ENCODE results near the gene MAU2.
A peak's percentile ranks its signal among the peaks of the same experiment; 100 is the strongest.
"Not testable (repeated sequence)": the region's sequence is repeated elsewhere in the genome, so short reads cannot be mapped to it uniquely, and the experiment has no call there.

Gene MAU2

DNA sequence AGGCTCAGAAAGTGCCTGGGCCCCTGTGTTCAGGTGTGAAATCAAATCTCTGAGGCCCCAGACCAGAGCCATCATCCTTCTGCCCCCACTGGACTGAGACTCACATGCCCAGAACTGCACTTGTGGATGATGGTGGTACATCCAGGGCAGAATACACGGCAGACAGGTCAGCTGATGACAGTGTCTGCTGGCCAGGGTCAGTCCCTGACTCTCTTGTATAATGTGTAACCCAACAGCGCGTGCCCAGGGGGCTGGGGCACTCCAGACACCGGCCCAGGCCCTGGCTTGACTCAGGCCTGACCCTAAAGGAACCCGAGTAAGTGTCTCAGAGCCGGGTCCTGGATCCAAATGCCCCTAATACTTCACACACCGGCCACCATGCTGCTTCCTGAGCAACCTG, 47.5 kb downstream of the MAU2 start:
- FAIRE-seq (no peak), DNase-seq (ENCODE audit: insufficient read length, low spot score) (no peak)
- TF ChIP-seq PAX5 (IDR thresholded peaks at IDR 0.05; ENCODE audit: insufficient read depth, low read length, severe bottlenecking): no peak
- no peak for TF ChIP-seq POLR2A (IDR thresholded peaks at IDR 0.05; ENCODE audit: low read depth, low read length)
- TF ChIP-seq SPI1 (IDR thresholded peaks at IDR 0.05; ENCODE audit: low read depth, low read length): no peak
- TF ChIP-seq POU2F2 (IDR thresholded peaks at IDR 0.05; ENCODE audit: low read depth, low read length): no peak

DNA sequence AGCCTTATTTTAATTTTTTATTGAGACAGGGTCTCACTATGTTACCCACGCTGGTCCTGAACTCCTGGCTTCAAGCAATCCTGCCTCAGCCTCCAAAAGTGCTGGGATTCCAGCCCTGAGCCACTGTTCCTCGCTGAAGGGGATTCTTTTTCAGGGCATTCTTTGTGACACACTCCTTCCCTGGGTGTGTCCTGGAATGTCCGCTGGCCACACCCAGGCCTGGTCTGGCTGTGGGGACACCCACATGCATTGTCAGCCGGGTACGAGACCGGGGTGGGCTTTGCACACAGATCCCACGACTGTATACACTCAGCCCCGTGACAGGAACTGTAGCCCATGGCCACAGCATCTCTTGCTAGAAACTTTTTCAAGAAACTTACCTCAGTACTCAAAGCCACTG, 50.4 kb downstream of the MAU2 start:
- TF ChIP-seq SPI1 (IDR thresholded peaks at IDR 0.05; ENCODE audit: low read depth, low read length) (no peak), POLR2A (IDR thresholded peaks at IDR 0.05; ENCODE audit: low read depth, low read length) (no peak), POU2F2 (IDR thresholded peaks at IDR 0.05; ENCODE audit: low read depth, low read length) (no peak), POLR2AphosphoS5 (IDR thresholded peaks at IDR 0.05; ENCODE audit: low read depth, low read length) (no peak), PAX5 (IDR thresholded peaks at IDR 0.05; ENCODE audit: insufficient read depth, low read length, severe bottlenecking) (no peak), TAF1 (IDR thresholded peaks at IDR 0.05; ENCODE audit: low read depth, low read length) (no peak)
- FAIRE-seq: no peak
- no peak for DNase-seq (ENCODE audit: insufficient read length, low spot score)

DNA sequence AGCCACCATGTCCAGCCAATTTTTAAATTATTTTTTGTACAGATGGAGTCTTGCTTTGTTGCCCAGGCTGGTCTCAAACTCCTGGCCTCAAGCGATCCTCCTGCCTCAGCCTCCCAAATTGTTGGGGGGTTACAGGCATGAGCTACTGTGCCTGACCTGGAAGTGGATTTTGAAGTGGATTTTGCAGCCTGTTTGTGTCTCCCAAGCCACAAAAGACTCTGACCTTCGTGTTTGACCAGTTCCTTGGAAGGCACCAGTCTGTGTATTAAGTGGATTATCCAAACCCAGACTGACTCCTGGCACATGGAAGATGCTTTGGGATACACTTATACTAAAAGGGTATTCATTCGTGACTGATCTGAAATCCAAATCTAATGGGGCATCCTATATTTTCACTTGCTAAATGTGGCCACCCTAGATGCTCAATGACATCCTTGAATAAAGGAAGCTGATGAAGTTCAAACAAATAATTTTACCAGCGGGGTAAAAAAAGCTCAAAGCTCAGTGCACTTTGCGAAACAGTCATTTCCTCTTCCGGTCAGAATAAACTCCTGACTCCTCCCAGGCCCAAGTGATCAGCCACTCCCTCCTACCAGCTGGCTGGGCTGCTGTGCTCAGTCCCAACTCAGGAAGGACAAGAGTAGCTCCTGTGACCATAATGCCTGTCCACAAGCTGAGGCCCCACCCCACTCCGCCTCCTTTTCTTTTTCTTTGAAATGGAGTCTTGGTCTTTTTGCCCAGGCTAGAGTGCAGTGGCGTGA, 52.2 kb downstream of the MAU2 start:
- DNase-seq (ENCODE audit: insufficient read length, low spot score): no peak
- peak; percentile 91 for FAIRE-seq
- TF ChIP-seq POLR2AphosphoS5 (IDR thresholded peaks at IDR 0.05; ENCODE audit: low read depth, low read length) (0 out of 2 replicates have a peak, but pooled peaks have one; percentile 38), SPI1 (IDR thresholded peaks at IDR 0.05; ENCODE audit: low read depth, low read length) (peak; percentile 45; the same call in 1 of the 2 replicates), POLR2A (IDR thresholded peaks at IDR 0.05; ENCODE audit: low read depth, low read length) (peak; percentile 55; the same call in 1 of the 2 replicates), PAX5 (IDR thresholded peaks at IDR 0.05; ENCODE audit: insufficient read depth, low read length, severe bottlenecking) (no peak), TAF1 (IDR thresholded peaks at IDR 0.05; ENCODE audit: low read depth, low read length) (peak; percentile 31; the same call in 1 of the 2 replicates)

- FAIRE-seq (no peak), DNase-seq (ENCODE audit: insufficient read length, low spot score) (no peak)
- TF ChIP-seq PAX5 (IDR thresholded peaks at IDR 0.05; ENCODE audit: insufficient read depth, low read length, severe bottlenecking) (no peak), POLR2A (IDR thresholded peaks at IDR 0.05; ENCODE audit: low read depth, low read length) (no peak), POU2F2 (IDR thresholded peaks at IDR 0.05; ENCODE audit: low read depth, low read length) (no peak), POLR2AphosphoS5 (IDR thresholded peaks at IDR 0.05; ENCODE audit: low read depth, low read length) (no peak), TAF1 (IDR thresholded peaks at IDR 0.05; ENCODE audit: low read depth, low read length) (no peak), SPI1 (IDR thresholded peaks at IDR 0.05; ENCODE audit: low read depth, low read length) (no peak)
Observed at GRCh38 chr19:19379527-19379926, 58.9 kb downstream of the MAU2 start.

DNA sequence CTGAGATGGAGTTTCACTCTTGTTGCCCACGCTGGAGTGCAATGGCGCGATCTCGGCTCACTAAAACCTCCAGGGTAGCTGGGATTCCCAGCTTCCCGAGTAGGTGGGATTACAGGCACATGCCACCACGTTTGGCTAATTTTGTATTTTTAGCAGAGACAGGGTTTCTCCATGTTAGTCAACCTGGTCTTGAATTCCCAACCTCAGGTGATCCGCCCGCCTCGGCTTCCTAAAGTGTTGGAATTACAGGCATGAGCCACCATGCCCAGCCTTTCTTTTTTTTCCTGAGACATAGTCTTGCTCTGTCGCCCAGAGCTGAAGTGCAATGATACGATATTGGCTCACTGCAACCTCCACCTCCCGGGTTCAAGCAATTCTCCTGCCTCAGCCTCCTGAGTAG, 59.7 kb downstream of the MAU2 start:
- DNase-seq (ENCODE audit: insufficient read length, low spot score); FAIRE-seq: not testable (repeated sequence)

- FAIRE-seq (no peak), DNase-seq (ENCODE audit: insufficient read length, low spot score) (no peak)
- TF ChIP-seq PAX5 (IDR thresholded peaks at IDR 0.05; ENCODE audit: insufficient read depth, low read length, severe bottlenecking) (no peak), POU2F2 (IDR thresholded peaks at IDR 0.05; ENCODE audit: low read depth, low read length) (no peak), POLR2AphosphoS5 (IDR thresholded peaks at IDR 0.05; ENCODE audit: low read depth, low read length) (no peak), SPI1 (IDR thresholded peaks at IDR 0.05; ENCODE audit: low read depth, low read length) (no peak), POLR2A (IDR thresholded peaks at IDR 0.05; ENCODE audit: low read depth, low read length) (no peak)
Observed at GRCh38 chr19:19381007-19381926, 60.6 kb downstream of the MAU2 start.

- no peak for TF ChIP-seq SPI1 (IDR thresholded peaks at IDR 0.05; ENCODE audit: low read depth, low read length)
- TF ChIP-seq POU2F2 (IDR thresholded peaks at IDR 0.05; ENCODE audit: low read depth, low read length): no peak
- no peak for TF ChIP-seq TAF1 (IDR thresholded peaks at IDR 0.05; ENCODE audit: low read depth, low read length)
- TF ChIP-seq POLR2AphosphoS5 (IDR thresholded peaks at IDR 0.05; ENCODE audit: low read depth, low read length): no peak
- no peak for TF ChIP-seq POLR2A (IDR thresholded peaks at IDR 0.05; ENCODE audit: low read depth, low read length)
- no peak for TF ChIP-seq PAX5 (IDR thresholded peaks at IDR 0.05; ENCODE audit: insufficient read depth, low read length, severe bottlenecking)
- FAIRE-seq (no peak), DNase-seq (ENCODE audit: insufficient read length, low spot score) (no peak)
Observed at GRCh38 chr19:19382118-19382517, 61.5 kb downstream of the MAU2 start.

- no peak for TF ChIP-seq TAF1 (IDR thresholded peaks at IDR 0.05; ENCODE audit: low read depth, low read length)
- TF ChIP-seq SPI1 (IDR thresholded peaks at IDR 0.05; ENCODE audit: low read depth, low read length): no peak
- no peak for TF ChIP-seq POLR2A (IDR thresholded peaks at IDR 0.05; ENCODE audit: low read depth, low read length)
- no peak for TF ChIP-seq POU2F2 (IDR thresholded peaks at IDR 0.05; ENCODE audit: low read depth, low read length)
- no peak for TF ChIP-seq POLR2AphosphoS5 (IDR thresholded peaks at IDR 0.05; ENCODE audit: low read depth, low read length)
- no peak for TF ChIP-seq PAX5 (IDR thresholded peaks at IDR 0.05; ENCODE audit: insufficient read depth, low read length, severe bottlenecking)
- FAIRE-seq (no peak), DNase-seq (ENCODE audit: insufficient read length, low spot score) (no peak)
Observed at GRCh38 chr19:19384486-19384885, 63.9 kb downstream of the MAU2 start.

DNA sequence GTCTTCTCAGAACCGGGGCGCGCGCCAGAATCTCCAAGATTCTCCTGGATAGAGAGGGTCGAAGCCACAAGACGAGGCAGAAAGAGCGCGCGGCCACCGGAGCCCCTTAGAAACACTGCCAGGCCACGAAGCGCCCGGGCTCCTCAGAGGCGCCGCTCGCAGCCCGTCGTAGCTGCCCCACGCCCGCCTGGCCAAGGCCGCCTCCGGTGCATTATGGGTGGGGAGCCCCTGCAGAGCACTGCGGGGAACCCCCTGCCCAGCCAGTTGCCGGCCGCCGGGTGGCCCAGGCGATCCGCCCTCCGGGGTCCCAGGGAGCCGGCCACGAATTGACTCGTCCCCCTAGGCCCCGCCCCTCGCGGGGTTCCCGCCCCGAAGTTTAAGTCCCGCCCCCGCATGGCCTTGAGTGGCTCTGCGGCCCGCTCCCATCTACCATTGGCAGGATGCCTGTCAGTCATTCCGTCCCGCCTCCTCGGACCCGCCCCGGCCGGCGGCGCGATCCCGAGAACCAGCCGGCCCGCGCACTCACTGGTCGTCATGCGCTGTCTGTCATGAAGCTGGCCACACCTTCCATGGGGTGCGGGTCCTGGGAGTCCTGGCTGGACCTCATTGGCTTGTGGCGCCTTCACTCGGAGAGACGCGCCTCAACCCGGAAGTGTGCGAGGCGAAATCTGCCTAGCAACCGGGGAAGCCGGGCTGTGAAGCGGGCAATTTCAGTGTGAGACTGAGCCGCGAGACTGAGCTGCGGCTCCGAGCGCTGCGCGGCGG, 64.7 kb downstream of the MAU2 start:
- FAIRE-seq (peak; percentile 98), DNase-seq (ENCODE audit: insufficient read length, low spot score) (peak; percentile 89)
- TF ChIP-seq PAX5 (IDR thresholded peaks at IDR 0.05; ENCODE audit: insufficient read depth, low read length, severe bottlenecking) (no peak), POU2F2 (IDR thresholded peaks at IDR 0.05; ENCODE audit: low read depth, low read length) (no peak), SPI1 (IDR thresholded peaks at IDR 0.05; ENCODE audit: low read depth, low read length) (0 out of 2 replicates have a peak, but pooled peaks have one; percentile 12), POLR2A (IDR thresholded peaks at IDR 0.05; ENCODE audit: low read depth, low read length) (0 out of 2 replicates have a peak, but pooled peaks have one; percentile 35)

All from GM12891 (cell line).